Fibroblast of mammary gland (primary cell): ENCODE results near the gene FOXK1.

Experiments
- DNase-seq: peaks from one replicate; pipeline ENCODE4 v3.0.0-alpha.2; 2010; ENCODE audit warnings: low read depth
- H3K4me3 ChIP-seq: 2 replicates; pipeline ENCODE4 v1.5.1; 2011; ENCODE audit warnings: low read depth, mild to moderate bottlenecking, low read length, moderate library complexity; ENCODE audit not compliant: control insufficient read depth
- TF ChIP-seq, protein P1 (sequence below): conservative IDR thresholded peaks from 2 replicates; pipeline ENCODE4 v1.5.1; 2011; ENCODE audit warnings: low read depth, low read length, inconsistent platforms; ENCODE audit not compliant: control insufficient read depth, insufficient read depth

The FOXK1 gene

GRCh38 chr7:4814433-4814832 is 132.3 kb downstream of the FOXK1 start:
- TF ChIP-seq, protein P1, sequence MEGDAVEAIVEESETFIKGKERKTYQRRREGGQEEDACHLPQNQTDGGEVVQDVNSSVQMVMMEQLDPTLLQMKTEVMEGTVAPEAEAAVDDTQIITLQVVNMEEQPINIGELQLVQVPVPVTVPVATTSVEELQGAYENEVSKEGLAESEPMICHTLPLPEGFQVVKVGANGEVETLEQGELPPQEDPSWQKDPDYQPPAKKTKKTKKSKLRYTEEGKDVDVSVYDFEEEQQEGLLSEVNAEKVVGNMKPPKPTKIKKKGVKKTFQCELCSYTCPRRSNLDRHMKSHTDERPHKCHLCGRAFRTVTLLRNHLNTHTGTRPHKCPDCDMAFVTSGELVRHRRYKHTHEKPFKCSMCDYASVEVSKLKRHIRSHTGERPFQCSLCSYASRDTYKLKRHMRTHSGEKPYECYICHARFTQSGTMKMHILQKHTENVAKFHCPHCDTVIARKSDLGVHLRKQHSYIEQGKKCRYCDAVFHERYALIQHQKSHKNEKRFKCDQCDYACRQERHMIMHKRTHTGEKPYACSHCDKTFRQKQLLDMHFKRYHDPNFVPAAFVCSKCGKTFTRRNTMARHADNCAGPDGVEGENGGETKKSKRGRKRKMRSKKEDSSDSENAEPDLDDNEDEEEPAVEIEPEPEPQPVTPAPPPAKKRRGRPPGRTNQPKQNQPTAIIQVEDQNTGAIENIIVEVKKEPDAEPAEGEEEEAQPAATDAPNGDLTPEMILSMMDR = no peak
- no peak overlapping the region for H3K4me3 ChIP-seq
- no peak for DNase-seq

- no peak for DNase-seq
- TF ChIP-seq, protein P1 = no peak
- H3K4me3 ChIP-seq = no peak overlapping the region
Observed at GRCh38 chr7:4815121-4815520, 133.0 kb downstream of the FOXK1 start.

- H3K4me3 ChIP-seq = no peak overlapping the region
- DNase-seq = no peak
- TF ChIP-seq, protein P1 = no peak
Observed at GRCh38 chr7:4815609-4816418, 133.7 kb downstream of the FOXK1 start.

- no peak overlapping the region for H3K4me3 ChIP-seq
- TF ChIP-seq, protein P1 = no peak
- no peak for DNase-seq
Observed at GRCh38 chr7:4816419-4817080, 134.5 kb downstream of the FOXK1 start.

DNA sequence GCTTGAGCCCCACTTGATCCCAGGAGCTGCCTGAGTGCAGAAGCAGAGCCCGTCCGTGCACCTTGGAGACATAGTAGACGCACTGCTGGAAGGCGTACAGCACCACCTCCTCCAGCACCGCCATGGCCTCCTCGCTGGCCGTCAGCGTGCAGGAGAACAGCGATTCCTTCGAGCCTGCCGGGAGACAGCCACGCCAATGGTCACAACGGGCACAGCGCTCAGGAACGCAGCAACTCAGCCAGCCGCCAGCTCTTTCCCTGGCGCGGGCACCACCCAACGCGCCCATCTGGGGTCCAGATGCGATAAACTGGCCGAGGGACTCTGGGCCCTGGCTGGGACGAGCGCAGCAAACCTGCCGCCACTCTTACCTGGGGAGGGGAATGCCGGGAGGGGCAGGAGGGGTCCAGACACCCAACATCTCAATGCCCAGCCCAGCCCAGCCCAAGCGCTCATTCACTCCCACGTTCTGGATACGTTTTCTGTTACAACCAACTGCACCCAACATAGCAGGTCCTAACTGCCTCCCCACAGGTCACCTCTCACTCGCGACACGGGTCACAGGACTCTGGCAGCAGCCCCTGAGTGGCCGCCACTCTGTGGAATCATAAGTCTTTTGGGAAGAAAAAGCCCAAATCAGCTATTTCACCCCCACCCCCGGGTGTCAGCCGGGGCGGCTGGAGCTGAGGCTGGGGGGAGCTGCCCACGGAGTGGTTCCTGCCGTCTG is 135.2 kb downstream of the FOXK1 start:
- no peak for DNase-seq
- TF ChIP-seq, protein P1 = no peak

DNA sequence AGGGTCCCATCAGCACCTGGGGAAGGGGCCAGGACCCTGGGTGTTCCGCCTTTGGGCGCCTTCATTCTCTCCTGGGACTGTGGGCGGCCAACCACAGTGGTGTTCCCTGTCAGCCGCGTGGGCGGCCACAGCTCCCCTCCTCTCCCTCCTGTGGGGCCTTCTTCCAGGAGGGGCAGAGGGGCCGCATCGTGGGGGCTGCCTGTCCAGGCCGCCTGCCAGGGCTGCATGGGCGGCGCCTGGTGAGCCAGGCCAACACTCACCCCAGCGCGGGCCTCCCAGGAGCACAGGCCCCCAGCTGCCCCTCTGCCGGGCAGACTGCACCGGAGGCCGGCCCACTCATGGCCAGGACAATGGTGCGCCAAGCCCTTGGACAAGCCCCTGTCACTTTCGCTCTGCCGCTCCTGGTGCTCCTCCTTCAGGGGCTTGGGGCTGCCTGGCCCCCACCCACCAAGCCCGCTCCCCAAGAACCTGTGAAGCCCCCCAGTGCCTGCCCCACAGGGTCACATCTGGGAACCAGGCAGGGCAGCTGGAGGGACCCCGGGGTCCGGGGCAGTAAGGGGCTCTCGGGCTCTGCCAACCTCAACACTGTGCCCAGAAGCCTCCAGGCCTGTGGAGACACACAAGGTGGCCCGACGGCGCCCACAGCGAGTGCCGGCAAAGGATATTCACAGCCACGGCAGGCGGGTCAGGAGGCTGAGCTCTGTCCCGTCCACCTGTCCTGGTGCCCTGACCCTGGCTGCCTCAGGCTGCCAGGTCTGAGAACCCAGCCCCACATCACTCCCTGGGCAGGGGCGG is 136.1 kb downstream of the FOXK1 start:
- no peak overlapping the region for H3K4me3 ChIP-seq
- DNase-seq = no peak
- TF ChIP-seq, protein P1 = no peak

More for the DNA sequence above, 135.2 kb downstream of the FOXK1 start:
- H3K4me3 ChIP-seq = no peak overlapping the region
